Fibroblast of skin of left biceps (primary cell): ENCODE measurements around the gene EDAR.

Experiments
- DNase-seq, 2 experiments: peaks; one replicate each; pipeline ENCODE4 v3.0.0-alpha.2; 2013; ENCODE audit warnings: low read depth in 2 of 2

EDAR gene

DNA sequence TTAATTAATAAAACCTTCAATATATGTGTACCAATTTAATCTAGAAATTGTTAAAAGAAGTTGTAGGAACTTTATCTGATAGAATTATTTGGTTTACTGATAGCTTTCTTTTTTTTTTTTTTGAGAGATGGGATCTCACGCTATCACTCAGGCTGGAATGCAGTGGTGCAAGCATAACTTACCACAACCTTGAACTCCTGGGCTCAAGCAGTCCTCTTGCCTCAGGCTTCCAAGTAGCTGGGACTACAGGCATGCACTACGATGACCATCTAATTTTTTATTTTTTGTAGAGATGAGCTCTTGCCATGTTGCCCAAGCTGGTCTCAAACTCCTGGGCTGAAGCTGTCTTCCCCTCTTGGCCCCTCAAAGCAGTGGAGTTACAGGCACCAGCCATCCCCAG, 135.6 kb downstream of the EDAR start:
- DNase-seq = no peak

- no peak for DNase-seq
These were observed 136.6 kb downstream of the EDAR start for GRCh38 chr2:108852375-108852774.

DNA sequence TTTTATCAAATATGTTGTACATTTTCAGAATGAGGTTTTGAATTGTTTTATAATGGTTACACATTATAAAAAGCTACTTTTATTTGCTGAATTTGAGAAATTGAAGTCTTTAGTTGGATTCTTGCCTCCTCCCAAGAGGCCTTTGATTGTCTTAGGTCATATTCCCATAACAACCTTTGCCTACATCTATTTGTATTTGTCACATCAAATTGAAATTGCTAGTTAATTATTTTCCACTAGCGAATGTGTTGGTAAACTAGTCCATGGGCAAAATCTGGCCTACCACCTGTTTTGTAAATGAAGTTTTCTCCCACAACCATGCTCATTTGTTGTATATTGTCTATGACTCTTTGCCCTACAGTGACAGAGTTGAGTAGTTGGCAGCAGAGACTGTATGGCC, 142.0 kb downstream of the EDAR start:
- DNase-seq = no peak

GRCh38 chr2:108845923-108846322, 143.1 kb downstream of the EDAR start:
- no peak for DNase-seq
